ENCODE data around the gene UBL5.
"Not testable (repeated sequence)": the region's sequence is repeated elsewhere in the genome, so short reads cannot be mapped to it uniquely, and the experiment has no call there.

Gene UBL5

GRCh38 chr19:9818734-9819595 is 8.8 kb upstream of the UBL5 start, which contains the start of gene FBXL12:
Gene FBXL12, minus strand, starts transcription at chr19:9819079. Its CDS starts 266 bp downstream, at chr19:9818813.
- Histone ChIP-seq H3K9me2 (replicated peaks; ENCODE audit: control insufficient read depth, low read length) (no peaks in the 10 kb centered on the region), H3K27ac (ENCODE audit: low read depth, low read length) (peak within 1 kb of the TSS; percentile 75), H3K4me3 (ENCODE audit: low read length) (peak within 1 kb of the TSS; percentile 97), H3K4me2 (ENCODE audit: low read length) (peak within 1 kb of the TSS; percentile 86), H4K20me1 (ENCODE audit: control insufficient read depth, insufficient read depth, low read depth, low read length) (no peaks in the 10 kb centered on the region), H3K79me2 (ENCODE audit: control insufficient read depth, low read length) (peaks cover 45% of the 10 kb centered on the region), H3K27me3 (ENCODE audit: control insufficient read depth, low read length) (no peaks in the 10 kb centered on the region), H3K36me3 (ENCODE audit: control insufficient read depth, low read length) (peaks cover 41% of the 10 kb centered on the region), H3K4me1 (ENCODE audit: control insufficient read depth, low read length) (peaks cover 21% of the 10 kb centered on the region), H3K9me3 (ENCODE audit: control insufficient read depth, insufficient read depth, low read length) (peaks cover 16% of the 10 kb centered on the region; the same call in 1 of the 2 replicates), H3F3A (ENCODE audit: control insufficient read depth, insufficient read depth) (no peaks in the 10 kb centered on the region)
- TF ChIP-seq EZH2phosphoT487 (IDR thresholded peaks at IDR 0.05; ENCODE audit: borderline replicate concordance, low read length) = no peak
- no peak for TF ChIP-seq CTCF (IDR thresholded peaks at IDR 0.05; ENCODE audit: low read depth, low read length, poor library complexity, severe bottlenecking)

DNA sequence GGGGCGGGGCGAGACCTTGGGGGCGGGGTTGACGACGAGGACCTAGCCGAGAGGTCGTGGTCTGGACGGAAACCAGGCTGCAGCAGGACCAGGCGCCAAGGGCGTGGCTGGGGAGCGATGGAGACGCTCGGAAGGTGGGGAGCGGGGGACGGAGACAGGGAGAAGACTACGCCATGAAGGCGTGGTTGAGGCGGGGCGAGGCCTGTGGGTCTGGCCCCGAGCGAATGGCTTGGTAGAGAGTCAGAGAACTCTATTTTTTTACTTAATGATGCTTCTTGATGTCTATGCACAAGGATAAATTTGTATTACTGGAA is 8.2 kb upstream of the UBL5 start:
- Histone ChIP-seq H3K4me2 (ENCODE audit: low read length) (peak overlapping the region; percentile 67), H3K9me3 (ENCODE audit: control insufficient read depth, insufficient read depth, low read length) (peaks cover 16% of the 10 kb centered on the region; the same call in 1 of the 2 replicates), H3K79me2 (ENCODE audit: control insufficient read depth, low read length) (peaks cover 43% of the 10 kb centered on the region), H3K27ac (ENCODE audit: low read depth, low read length) (0 out of 2 replicates have a peak overlapping the region, but pooled peaks have one; percentile 23), H3K4me1 (ENCODE audit: control insufficient read depth, low read length) (peaks cover 21% of the 10 kb centered on the region), H3K9me2 (replicated peaks; ENCODE audit: control insufficient read depth, low read length) (no peaks in the 10 kb centered on the region), H3K4me3 (ENCODE audit: low read length) (peak overlapping the region; percentile 62), H4K20me1 (ENCODE audit: control insufficient read depth, insufficient read depth, low read depth, low read length) (no peaks in the 10 kb centered on the region), H3K36me3 (ENCODE audit: control insufficient read depth, low read length) (peaks cover 41% of the 10 kb centered on the region), H3K27me3 (ENCODE audit: control insufficient read depth, low read length) (no peaks in the 10 kb centered on the region), H3F3A (ENCODE audit: control insufficient read depth, insufficient read depth) (no peaks in the 10 kb centered on the region)
- TF ChIP-seq CTCF (IDR thresholded peaks at IDR 0.05; ENCODE audit: low read depth, low read length, poor library complexity, severe bottlenecking) (no peak), EZH2phosphoT487 (IDR thresholded peaks at IDR 0.05; ENCODE audit: borderline replicate concordance, low read length) (no peak)

DNA sequence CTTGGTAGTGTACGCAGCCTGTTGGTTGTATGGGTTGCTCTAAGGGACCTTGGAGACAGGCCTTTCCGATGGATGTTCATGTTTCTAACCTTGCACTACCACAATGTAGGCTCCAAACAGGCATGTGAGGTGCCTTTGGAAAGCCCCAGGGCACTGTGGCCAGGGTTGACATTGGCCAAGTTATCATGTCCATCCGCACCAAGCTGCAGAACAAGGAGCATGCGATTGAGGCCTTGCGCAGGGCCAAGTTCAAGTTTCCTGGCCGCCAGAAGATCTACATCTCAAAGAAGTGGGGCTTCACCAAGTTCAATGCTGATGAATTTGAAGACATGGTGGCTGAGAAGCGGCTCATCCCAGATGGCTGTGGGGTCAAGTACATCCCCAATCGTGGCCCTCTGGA is 7.7 kb upstream of the UBL5 start:
- H3K4me2 ChIP-seq (ENCODE audit: low read length) = peak overlapping the region; percentile 67
- H3K27me3 ChIP-seq (ENCODE audit: control insufficient read depth, low read length); H3F3A ChIP-seq (ENCODE audit: control insufficient read depth, insufficient read depth); H4K20me1 ChIP-seq (ENCODE audit: control insufficient read depth, insufficient read depth, low read depth, low read length); H3K9me2 ChIP-seq (replicated peaks; ENCODE audit: control insufficient read depth, low read length): not testable (repeated sequence)
- H3K27ac ChIP-seq (ENCODE audit: low read depth, low read length) = 0 out of 2 replicates have a peak overlapping the region, but pooled peaks have one; percentile 23
- H3K79me2 ChIP-seq (ENCODE audit: control insufficient read depth, low read length) = peaks cover 40% of the 10 kb centered on the region
- peaks cover 21% of the 10 kb centered on the region for H3K4me1 ChIP-seq (ENCODE audit: control insufficient read depth, low read length)
- peak overlapping the region; percentile 62 for H3K4me3 ChIP-seq (ENCODE audit: low read length)
- H3K9me3 ChIP-seq (ENCODE audit: control insufficient read depth, insufficient read depth, low read length) = peaks cover 16% of the 10 kb centered on the region; the same call in 1 of the 2 replicates
- peaks cover 37% of the 10 kb centered on the region for H3K36me3 ChIP-seq (ENCODE audit: control insufficient read depth, low read length)

DNA sequence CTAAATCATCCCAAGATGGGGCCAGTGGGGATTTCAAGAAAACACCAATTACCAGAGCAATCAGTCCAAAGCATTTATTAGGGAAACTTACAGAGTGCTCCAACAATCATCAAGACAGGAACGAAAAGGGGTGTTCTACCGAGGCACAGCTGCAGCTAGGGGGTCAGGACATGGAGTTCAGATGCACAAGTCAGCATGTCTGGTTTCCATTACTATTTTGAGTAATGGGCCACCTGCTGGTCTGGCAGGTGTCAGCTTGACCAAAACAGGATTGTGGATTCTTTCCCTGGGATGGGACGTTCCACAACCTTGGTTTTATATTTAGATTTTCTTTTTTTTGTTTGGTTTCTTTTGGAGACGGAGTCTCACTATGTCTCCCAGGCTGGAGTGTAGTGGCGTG is 3.9 kb upstream of the UBL5 start:
- Histone ChIP-seq H3K9me3 (ENCODE audit: control insufficient read depth, insufficient read depth, low read length) (no peaks in the 10 kb centered on the region), H3K79me2 (ENCODE audit: control insufficient read depth, low read length) (peaks cover 36% of the 10 kb centered on the region), H3K27me3 (ENCODE audit: control insufficient read depth, low read length) (no peaks in the 10 kb centered on the region), H3F3A (ENCODE audit: control insufficient read depth, insufficient read depth) (no peaks in the 10 kb centered on the region), H4K20me1 (ENCODE audit: control insufficient read depth, insufficient read depth, low read depth, low read length) (peaks cover 7% of the 10 kb centered on the region), H3K4me1 (ENCODE audit: control insufficient read depth, low read length) (peaks cover 19% of the 10 kb centered on the region), H3K4me2 (ENCODE audit: low read length) (no peak overlapping the region), H3K36me3 (ENCODE audit: control insufficient read depth, low read length) (peaks cover 10% of the 10 kb centered on the region), H3K4me3 (ENCODE audit: low read length) (no peak overlapping the region), H3K27ac (ENCODE audit: low read depth, low read length) (no peak overlapping the region), H3K9me2 (replicated peaks; ENCODE audit: control insufficient read depth, low read length) (no peaks in the 10 kb centered on the region)
- TF ChIP-seq EZH2phosphoT487 (IDR thresholded peaks at IDR 0.05; ENCODE audit: borderline replicate concordance, low read length) = no peak
- no peak for TF ChIP-seq CTCF (IDR thresholded peaks at IDR 0.05; ENCODE audit: low read depth, low read length, poor library complexity, severe bottlenecking)

All from DOHH2 (cell line).